ENCODE data around the gene FYN. TPM values are rescaled to one million over a fixed set of nuclear protein-coding genes. Genes with fewer than 3 reads are reported as not detected.

The FYN gene
- total RNA-seq, 1 donor from 2014 or later, result 124 TPM

DNA sequence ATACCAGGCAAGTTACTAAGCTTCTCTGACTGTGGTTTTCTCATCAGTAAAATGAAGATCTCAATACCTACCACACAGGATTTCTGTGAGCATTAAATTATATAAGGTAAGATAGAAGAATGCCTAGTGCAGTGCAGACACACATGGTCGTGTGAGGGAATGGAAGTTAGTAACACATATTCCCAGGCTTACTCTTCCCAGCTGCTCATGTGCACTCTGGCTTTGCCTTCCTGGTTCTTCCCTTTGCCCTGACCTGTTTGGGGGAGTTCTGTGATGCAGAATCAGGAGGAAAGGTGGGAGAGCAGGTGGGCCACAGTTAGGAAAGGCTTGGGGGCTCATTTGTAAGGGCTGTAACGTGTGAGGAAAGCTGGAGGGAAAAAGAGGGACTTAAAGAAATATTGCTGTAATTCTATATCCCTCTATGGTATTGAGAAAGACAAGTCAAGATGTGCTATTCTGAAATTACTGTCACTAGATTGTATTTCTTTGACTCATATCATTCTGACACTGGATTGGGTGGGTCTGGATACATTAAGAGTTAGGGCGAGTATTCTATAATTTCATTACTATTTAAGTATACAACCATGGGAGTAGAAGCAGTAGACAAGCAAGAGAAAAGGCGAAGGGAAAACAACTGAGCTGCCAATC is 47.7 kb downstream of the FYN start:
- no peak overlapping the region for H3K4me3 ChIP-seq (ENCODE audit: low read length in 3 of 3)
- no peaks in the 10 kb centered on the region for H3K9me3 ChIP-seq (ENCODE audit: control insufficient read depth in 3 of 3, low read length in 3 of 3)
- no peaks in the 10 kb centered on the region for H3K36me3 ChIP-seq (ENCODE audit: control insufficient read depth in 3 of 3, insufficient read depth in 3 of 3, low read length in 3 of 3)
- peaks cover 0 to 16% (median 0%) of the 10 kb centered on the region in 3 donors for H3K4me1 ChIP-seq (ENCODE audit: control insufficient read depth in 3 of 3, insufficient read depth in 3 of 3, low read length in 3 of 3)
- no peak overlapping the region for H3K9ac ChIP-seq (ENCODE audit: low read depth in 1 of 3, low read length in 3 of 3)
- H3K27me3 ChIP-seq (ENCODE audit: control insufficient read depth in 3 of 3, insufficient read depth in 3 of 3, low read length in 3 of 3), result peaks cover 0 to 3% (median 0%) of the 10 kb centered on the region in 3 donors
- H3K27ac ChIP-seq (ENCODE audit: low read depth, low read length), result no peak overlapping the region

DNA sequence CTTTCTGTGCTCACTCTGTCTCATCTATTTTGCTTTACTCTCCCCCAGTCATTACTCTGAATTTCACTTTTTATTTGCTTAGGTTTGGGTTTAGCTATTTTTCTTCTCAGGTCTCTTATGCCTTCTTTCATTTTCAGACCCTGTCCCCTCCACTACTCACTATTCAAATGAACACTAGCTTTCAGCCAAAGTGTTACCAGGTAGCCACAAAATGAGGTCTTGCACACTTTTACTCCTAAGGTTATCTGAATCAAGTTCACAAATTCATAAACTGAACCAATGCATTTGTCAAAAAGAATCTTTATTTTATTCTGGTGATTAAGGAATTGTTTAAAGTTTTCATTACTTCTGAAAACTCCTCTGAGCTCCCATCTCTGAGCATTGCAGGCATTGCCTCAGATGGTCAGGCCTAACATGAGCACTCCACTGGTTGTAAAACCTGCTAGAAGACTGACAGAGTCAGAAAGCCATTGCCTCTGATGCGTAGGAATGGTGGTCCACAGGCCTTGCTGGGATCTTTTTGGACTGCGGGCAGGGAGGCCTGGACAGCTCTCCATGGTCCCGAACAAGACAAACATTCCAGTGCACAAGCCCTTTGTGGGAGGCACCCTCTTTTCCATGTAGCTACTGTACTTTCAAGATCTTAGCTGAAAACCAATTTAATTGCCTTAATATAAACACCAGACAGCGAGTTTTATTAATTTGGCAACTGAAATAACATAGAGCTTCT is 48.5 kb downstream of the FYN start:
- H3K27ac ChIP-seq (ENCODE audit: low read depth, low read length), result no peak overlapping the region

DNA sequence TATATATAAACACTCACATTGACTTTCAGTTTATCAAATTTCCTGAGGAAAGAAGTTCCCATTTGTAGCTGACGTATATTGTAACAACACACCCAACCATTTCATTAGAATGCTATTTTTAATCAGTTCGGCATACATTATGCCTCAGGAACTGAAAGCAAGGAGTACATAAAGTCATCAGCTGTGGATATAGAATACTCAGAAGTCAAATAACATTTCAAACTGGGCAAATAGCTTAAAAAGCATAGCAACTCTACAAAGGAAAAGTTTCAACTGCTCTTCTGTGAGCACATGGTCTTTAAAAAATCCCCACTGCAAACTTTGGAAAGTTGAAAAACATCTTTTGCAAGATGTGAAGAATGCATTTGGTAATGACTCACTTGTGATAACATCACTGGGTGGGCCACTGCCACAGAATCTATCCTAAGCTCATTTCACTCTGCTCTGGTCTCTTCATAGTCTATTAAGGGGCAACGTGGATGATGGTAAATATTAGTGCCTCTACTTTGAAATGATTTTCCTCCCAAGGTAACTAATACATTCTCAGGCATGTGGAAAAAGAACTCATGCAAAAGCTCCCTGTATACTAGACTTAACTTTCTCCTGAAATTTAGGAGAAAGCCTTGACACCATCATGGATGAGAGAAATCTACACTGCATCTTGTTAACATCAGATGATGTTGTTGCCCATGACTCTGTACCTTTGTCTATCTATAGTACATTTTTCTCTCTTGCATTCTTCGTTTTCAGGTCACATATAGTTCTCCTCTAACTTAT is 49.2 kb downstream of the FYN start:
- H3K27me3 ChIP-seq (ENCODE audit: control insufficient read depth in 3 of 3, insufficient read depth in 3 of 3, low read length in 3 of 3), result peaks cover 0 to 3% (median 0%) of the 10 kb centered on the region in 3 donors
- no peak overlapping the region for H3K27ac ChIP-seq (ENCODE audit: low read depth, low read length)
- H3K4me3 ChIP-seq (ENCODE audit: low read length in 3 of 3), result no peak overlapping the region
- no peaks in the 10 kb centered on the region for H3K9me3 ChIP-seq (ENCODE audit: control insufficient read depth in 3 of 3, low read length in 3 of 3)
- H3K36me3 ChIP-seq (ENCODE audit: control insufficient read depth in 3 of 3, insufficient read depth in 3 of 3, low read length in 3 of 3), result no peaks in the 10 kb centered on the region
- peaks cover 0 to 16% (median under 1%) of the 10 kb centered on the region in 3 donors for H3K4me1 ChIP-seq (ENCODE audit: control insufficient read depth in 3 of 3, insufficient read depth in 3 of 3, low read length in 3 of 3)
- no peak overlapping the region for H3K9ac ChIP-seq (ENCODE audit: low read depth in 1 of 3, low read length in 3 of 3)

More for the DNA sequence above, 48.5 kb downstream of the FYN start:
- H3K4me3 ChIP-seq (ENCODE audit: low read length in 3 of 3), result no peak overlapping the region
- H3K4me1 ChIP-seq (ENCODE audit: control insufficient read depth in 3 of 3, insufficient read depth in 3 of 3, low read length in 3 of 3), result peaks cover 0 to 16% (median 0%) of the 10 kb centered on the region in 3 donors
- peaks cover 0 to 3% (median 0%) of the 10 kb centered on the region in 3 donors for H3K27me3 ChIP-seq (ENCODE audit: control insufficient read depth in 3 of 3, insufficient read depth in 3 of 3, low read length in 3 of 3)
- H3K9me3 ChIP-seq (ENCODE audit: control insufficient read depth in 3 of 3, low read length in 3 of 3), result no peaks in the 10 kb centered on the region
- H3K36me3 ChIP-seq (ENCODE audit: control insufficient read depth in 3 of 3, insufficient read depth in 3 of 3, low read length in 3 of 3), result no peaks in the 10 kb centered on the region
- no peak overlapping the region for H3K9ac ChIP-seq (ENCODE audit: low read depth in 1 of 3, low read length in 3 of 3)

DNA sequence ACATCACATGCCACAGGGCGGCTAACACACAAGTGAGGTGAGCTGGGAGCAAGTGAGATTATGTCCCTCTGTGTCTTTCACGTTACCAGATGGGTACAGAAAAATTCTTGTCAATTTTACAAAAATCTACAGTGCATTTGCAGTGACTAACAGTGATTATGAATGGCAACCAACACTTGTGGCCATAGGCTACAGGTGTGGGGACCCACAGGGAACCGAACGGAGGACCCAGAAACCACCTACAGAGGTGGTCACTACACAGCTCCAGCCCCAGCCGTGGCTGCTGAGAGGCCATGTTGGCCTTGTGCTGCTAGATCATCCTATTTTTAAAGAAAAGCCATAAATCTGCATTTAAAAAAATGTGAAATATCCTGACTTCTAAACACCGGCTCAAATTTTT is 50.2 kb downstream of the FYN start:
- Histone ChIP-seq H3K36me3 (ENCODE audit: control insufficient read depth in 3 of 3, insufficient read depth in 3 of 3, low read length in 3 of 3) (no peaks in the 10 kb centered on the region), H3K4me1 (ENCODE audit: control insufficient read depth in 3 of 3, insufficient read depth in 3 of 3, low read length in 3 of 3) (peaks cover 6 to 21% (median 8%) of the 10 kb centered on the region in 3 donors), H3K27ac (ENCODE audit: low read depth, low read length) (no peak overlapping the region), H3K9me3 (ENCODE audit: control insufficient read depth in 3 of 3, low read length in 3 of 3) (no peaks in the 10 kb centered on the region), H3K27me3 (ENCODE audit: control insufficient read depth in 3 of 3, insufficient read depth in 3 of 3, low read length in 3 of 3) (peaks cover 0 to 8% (median 0%) of the 10 kb centered on the region in 3 donors), H3K4me3 (ENCODE audit: low read length in 3 of 3) (no peak overlapping the region), H3K9ac (ENCODE audit: low read depth in 1 of 3, low read length in 3 of 3) (no peak overlapping the region)

DNA sequence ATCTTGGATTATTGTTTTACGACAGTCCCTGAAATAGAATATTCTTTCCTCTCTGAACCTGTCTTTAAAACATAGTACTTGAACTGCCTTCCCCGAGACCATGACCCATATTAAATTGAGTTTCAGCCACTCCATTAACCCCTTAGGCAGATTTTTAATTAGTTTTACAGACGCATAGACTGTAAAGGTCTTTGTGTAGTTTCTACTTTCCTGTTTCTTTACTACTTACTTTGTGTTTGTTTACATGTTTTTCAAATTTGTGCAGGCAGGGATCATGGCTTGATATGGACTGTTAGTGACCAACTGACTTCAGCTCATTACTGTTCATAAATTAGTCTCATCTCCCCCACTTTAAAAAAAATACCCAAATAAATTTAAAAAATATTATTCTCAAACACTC is 53.8 kb downstream of the FYN start:
- H3K36me3 ChIP-seq (ENCODE audit: control insufficient read depth in 3 of 3, insufficient read depth in 3 of 3, low read length in 3 of 3), result no peaks in the 10 kb centered on the region
- H3K27me3 ChIP-seq (ENCODE audit: control insufficient read depth in 3 of 3, insufficient read depth in 3 of 3, low read length in 3 of 3), result peaks cover 0 to 5% (median 0%) of the 10 kb centered on the region in 3 donors
- H3K9me3 ChIP-seq (ENCODE audit: control insufficient read depth in 3 of 3, low read length in 3 of 3), result no peaks in the 10 kb centered on the region
- H3K4me3 ChIP-seq (ENCODE audit: low read length in 3 of 3), result no peak overlapping the region
- H3K27ac ChIP-seq (ENCODE audit: low read depth, low read length), result no peak overlapping the region
- no peak overlapping the region for H3K9ac ChIP-seq (ENCODE audit: low read depth in 1 of 3, low read length in 3 of 3)
- H3K4me1 ChIP-seq (ENCODE audit: control insufficient read depth in 3 of 3, insufficient read depth in 3 of 3, low read length in 3 of 3), result peaks cover 6 to 22% (median 8%) of the 10 kb centered on the region in 3 donors

DNA sequence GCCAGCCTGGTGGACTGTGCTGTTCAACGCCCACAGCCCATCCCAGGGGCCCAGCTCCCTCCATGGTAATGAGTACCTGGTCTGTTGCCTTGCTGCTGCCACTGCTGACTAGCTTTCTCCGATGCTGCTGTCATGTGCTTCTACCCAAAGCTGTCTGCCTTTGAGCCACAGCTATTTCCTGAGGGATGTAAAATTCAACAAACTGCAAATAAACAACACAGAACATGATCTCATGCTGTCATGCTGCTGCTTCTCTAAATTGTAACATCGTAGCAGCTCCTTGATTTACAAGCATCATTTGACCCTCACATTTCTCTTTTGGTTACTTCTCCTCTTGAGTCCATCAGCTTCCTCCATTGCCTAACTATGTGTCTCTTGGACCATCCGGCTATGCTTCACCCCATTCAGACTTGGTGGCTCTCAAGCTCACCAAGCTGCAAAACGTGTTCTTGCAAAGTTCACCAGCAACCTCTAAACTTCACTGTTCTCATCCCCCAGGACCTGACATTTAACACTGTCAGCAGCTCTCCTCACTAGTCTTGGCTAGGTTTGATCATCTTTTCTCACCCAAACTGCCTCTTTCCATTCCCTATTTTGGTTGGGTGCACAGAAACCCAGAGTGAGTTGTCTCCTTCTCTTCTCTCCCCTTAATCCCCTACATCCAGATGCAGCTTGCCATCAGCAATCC is 54.6 kb downstream of the FYN start:
- no peaks in the 10 kb centered on the region for H3K36me3 ChIP-seq (ENCODE audit: control insufficient read depth in 3 of 3, insufficient read depth in 3 of 3, low read length in 3 of 3)
- H3K9me3 ChIP-seq (ENCODE audit: control insufficient read depth in 3 of 3, low read length in 3 of 3), result no peaks in the 10 kb centered on the region
- peaks cover 0 to 5% (median 0%) of the 10 kb centered on the region in 3 donors for H3K27me3 ChIP-seq (ENCODE audit: control insufficient read depth in 3 of 3, insufficient read depth in 3 of 3, low read length in 3 of 3)
- H3K4me1 ChIP-seq (ENCODE audit: control insufficient read depth in 3 of 3, insufficient read depth in 3 of 3, low read length in 3 of 3), result peaks cover 6 to 16% (median 8%) of the 10 kb centered on the region in 3 donors
- H3K9ac ChIP-seq (ENCODE audit: low read depth in 1 of 3, low read length in 3 of 3), result no peak overlapping the region
- H3K4me3 ChIP-seq (ENCODE audit: low read length in 3 of 3), result no peak overlapping the region
- no peak overlapping the region for H3K27ac ChIP-seq (ENCODE audit: low read depth, low read length)

DNA sequence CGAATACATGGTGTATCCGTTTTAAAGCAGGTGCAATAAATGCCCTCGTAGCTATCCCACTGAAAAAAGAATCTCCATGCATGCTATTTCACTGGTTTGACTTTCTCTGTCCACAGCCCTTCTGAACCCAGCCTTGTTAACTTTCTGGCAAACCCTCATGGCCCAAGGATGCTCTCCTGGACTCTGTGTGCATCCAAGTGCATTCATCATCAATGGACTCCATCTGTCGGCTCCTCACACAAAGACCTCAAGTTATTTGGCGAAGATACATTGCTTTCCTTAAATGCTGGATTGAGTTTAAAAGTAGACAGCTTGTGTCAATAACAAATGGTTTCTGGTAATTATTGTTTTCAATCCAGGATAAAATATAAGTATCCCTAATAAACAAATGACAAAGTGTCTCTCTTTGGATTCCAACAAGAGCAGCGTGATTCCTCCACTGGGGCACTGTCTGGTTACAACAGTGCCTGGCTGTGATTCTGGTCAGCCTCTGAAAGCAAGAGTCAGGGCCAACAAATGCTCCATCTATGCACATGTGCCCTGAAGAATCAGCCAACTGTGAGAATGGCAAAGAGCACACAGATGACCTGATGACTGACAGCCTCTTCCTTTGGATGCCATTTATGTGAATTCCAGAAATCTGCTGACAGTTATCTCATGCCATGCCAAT is 55.7 kb downstream of the FYN start:
- peaks cover 0 to 5% (median 0%) of the 10 kb centered on the region in 3 donors for H3K27me3 ChIP-seq (ENCODE audit: control insufficient read depth in 3 of 3, insufficient read depth in 3 of 3, low read length in 3 of 3)
- H3K27ac ChIP-seq (ENCODE audit: low read depth, low read length), result no peak overlapping the region
- no peaks in the 10 kb centered on the region for H3K9me3 ChIP-seq (ENCODE audit: control insufficient read depth in 3 of 3, low read length in 3 of 3)
- H3K4me3 ChIP-seq (ENCODE audit: low read length in 3 of 3), result no peak overlapping the region
- no peaks in the 10 kb centered on the region for H3K36me3 ChIP-seq (ENCODE audit: control insufficient read depth in 3 of 3, insufficient read depth in 3 of 3, low read length in 3 of 3)
- H3K9ac ChIP-seq (ENCODE audit: low read depth in 1 of 3, low read length in 3 of 3), result no peak overlapping the region
- H3K4me1 ChIP-seq (ENCODE audit: control insufficient read depth in 3 of 3, insufficient read depth in 3 of 3, low read length in 3 of 3), result peaks cover 6 to 11% (median 8%) of the 10 kb centered on the region in 3 donors

DNA sequence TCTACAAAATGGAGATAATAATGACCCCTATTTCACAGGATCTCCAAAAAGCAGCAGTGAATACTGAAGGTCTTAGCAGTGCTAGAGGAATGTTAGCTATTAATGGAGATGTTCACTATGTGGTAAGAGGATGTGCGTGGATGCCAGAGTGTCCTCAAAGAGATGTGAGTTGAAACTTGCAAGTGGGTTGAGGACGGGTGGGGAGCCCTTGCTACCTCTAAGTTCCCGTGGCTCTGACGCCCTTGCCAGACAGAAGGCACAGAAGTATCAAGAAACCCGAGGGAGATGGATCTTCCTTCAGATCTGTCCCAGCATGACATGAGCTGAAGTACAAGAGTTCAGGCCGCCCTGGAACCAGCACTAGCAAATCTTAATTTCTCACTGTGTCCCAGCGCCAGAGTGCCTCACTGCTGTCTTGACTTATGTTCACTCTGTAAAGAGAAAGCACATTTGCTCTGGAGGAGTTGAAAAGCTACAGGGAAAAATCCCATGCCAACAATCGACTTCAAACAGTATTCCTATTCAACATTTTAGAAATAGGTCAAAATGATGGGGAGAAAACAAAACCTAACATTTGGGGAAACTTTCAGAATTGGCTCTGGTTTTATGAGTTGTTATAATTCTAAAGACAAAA is 59.5 kb downstream of the FYN start:
- Histone ChIP-seq H3K9ac (ENCODE audit: low read depth in 1 of 3, low read length in 3 of 3) (no peak overlapping the region), H3K27ac (ENCODE audit: low read depth, low read length) (no peak overlapping the region), H3K36me3 (ENCODE audit: control insufficient read depth in 3 of 3, insufficient read depth in 3 of 3, low read length in 3 of 3) (no peaks in the 10 kb centered on the region), H3K9me3 (ENCODE audit: control insufficient read depth in 3 of 3, low read length in 3 of 3) (no peaks in the 10 kb centered on the region), H3K4me1 (ENCODE audit: control insufficient read depth in 3 of 3, insufficient read depth in 3 of 3, low read length in 3 of 3) (peaks cover 5 to 11% (median 6%) of the 10 kb centered on the region in 3 donors), H3K4me3 (ENCODE audit: low read length in 3 of 3) (no peak overlapping the region), H3K27me3 (ENCODE audit: control insufficient read depth in 3 of 3, insufficient read depth in 3 of 3, low read length in 3 of 3) (peaks cover 0 to 4% (median 0%) of the 10 kb centered on the region in 3 donors)

DNA sequence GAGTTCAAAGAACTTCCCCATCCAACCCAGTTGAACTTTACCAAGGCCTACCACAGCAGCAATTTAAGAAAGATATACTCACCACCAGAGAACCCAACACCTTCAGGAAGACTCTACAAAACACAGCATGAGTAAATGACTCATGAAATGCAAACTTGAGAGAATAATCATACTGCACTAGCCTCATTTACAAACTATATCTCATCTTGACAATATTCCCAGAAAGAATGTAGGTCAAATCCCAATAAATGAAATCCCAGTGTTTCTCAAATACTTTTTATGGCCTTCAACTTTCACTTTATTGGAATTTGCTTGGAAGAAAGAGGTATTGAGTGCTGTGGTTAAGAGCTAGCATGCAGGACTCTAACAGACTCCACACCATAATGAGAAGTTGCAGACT is 60.0 kb downstream of the FYN start:
- no peaks in the 10 kb centered on the region for H3K9me3 ChIP-seq (ENCODE audit: control insufficient read depth in 3 of 3, low read length in 3 of 3)
- H3K9ac ChIP-seq (ENCODE audit: low read depth in 1 of 3, low read length in 3 of 3), result no peak overlapping the region
- no peaks in the 10 kb centered on the region for H3K36me3 ChIP-seq (ENCODE audit: control insufficient read depth in 3 of 3, insufficient read depth in 3 of 3, low read length in 3 of 3)
- H3K27ac ChIP-seq (ENCODE audit: low read depth, low read length), result no peak overlapping the region
- no peaks in the 10 kb centered on the region for H3K27me3 ChIP-seq (ENCODE audit: control insufficient read depth in 3 of 3, insufficient read depth in 3 of 3, low read length in 3 of 3)
- no peak overlapping the region for H3K4me3 ChIP-seq (ENCODE audit: low read length in 3 of 3)
- H3K4me1 ChIP-seq (ENCODE audit: control insufficient read depth in 3 of 3, insufficient read depth in 3 of 3, low read length in 3 of 3), result peaks cover 0 to 8% (median 2%) of the 10 kb centered on the region in 3 donors
